22Rv1 (cell line): ENCODE measurements around the gene ZBED4.

Experiments used
- ZFX ChIP-seq: fragments of 450-650 bp; IDR thresholded peaks from 2 replicates; pipeline ENCODE4 v1.6.1; 2017; ENCODE audit warnings: antibody characterized with exemption, borderline replicate concordance
- TF ChIP-seq, protein P1 (sequence below): fragments of 450-650 bp; IDR thresholded peaks from 2 replicates; pipeline ENCODE4 v1.5.1; 2017; ENCODE audit warnings: mild to moderate bottlenecking

- TF ChIP-seq, protein P1, sequence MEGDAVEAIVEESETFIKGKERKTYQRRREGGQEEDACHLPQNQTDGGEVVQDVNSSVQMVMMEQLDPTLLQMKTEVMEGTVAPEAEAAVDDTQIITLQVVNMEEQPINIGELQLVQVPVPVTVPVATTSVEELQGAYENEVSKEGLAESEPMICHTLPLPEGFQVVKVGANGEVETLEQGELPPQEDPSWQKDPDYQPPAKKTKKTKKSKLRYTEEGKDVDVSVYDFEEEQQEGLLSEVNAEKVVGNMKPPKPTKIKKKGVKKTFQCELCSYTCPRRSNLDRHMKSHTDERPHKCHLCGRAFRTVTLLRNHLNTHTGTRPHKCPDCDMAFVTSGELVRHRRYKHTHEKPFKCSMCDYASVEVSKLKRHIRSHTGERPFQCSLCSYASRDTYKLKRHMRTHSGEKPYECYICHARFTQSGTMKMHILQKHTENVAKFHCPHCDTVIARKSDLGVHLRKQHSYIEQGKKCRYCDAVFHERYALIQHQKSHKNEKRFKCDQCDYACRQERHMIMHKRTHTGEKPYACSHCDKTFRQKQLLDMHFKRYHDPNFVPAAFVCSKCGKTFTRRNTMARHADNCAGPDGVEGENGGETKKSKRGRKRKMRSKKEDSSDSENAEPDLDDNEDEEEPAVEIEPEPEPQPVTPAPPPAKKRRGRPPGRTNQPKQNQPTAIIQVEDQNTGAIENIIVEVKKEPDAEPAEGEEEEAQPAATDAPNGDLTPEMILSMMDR = no peak
- no peak for TF ChIP-seq ZFX
Observed at GRCh38 chr22:49884503-49885260, 31.0 kb downstream of the ZBED4 start.
